ENCODE measurements around the gene DDRGK1.
A peak's percentile ranks its signal among the peaks of the same experiment; 100 is the strongest.
"Not testable (repeated sequence)": the region's sequence is repeated elsewhere in the genome, so short reads cannot be mapped to it uniquely, and the experiment has no call there.

Gene DDRGK1

GRCh38 chr20:3215359-3215917 is 11.0 kb upstream of the DDRGK1 start:
- not testable (repeated sequence) for DNase-seq (ENCODE audit: low read depth in 2 of 2)

- no peak for DNase-seq (ENCODE audit: low read depth in 2 of 2)
Observed at GRCh38 chr20:3213226-3213625, 8.7 kb upstream of the DDRGK1 start.

- DNase-seq (ENCODE audit: low read depth in 2 of 2) = no peak
Observed at GRCh38 chr20:3210346-3210745, 5.9 kb upstream of the DDRGK1 start.

GRCh38 chr20:3209946-3210317 is 5.5 kb upstream of the DDRGK1 start:
- no peak for DNase-seq (ENCODE audit: low read depth in 2 of 2)

- peak; percentile 39 to 52 for DNase-seq (ENCODE audit: low read depth in 2 of 2)
Observed at GRCh38 chr20:3209257-3209945, 4.9 kb upstream of the DDRGK1 start, which contains the start of gene ITPA. TSS of gene ITPA (plus strand) at chr20:3209498. CDS start at chr20:3209552, 54 bp downstream.

- DNase-seq (ENCODE audit: low read depth in 2 of 2) = no peak
Observed at GRCh38 chr20:3208786-3209256, 4.3 kb upstream of the DDRGK1 start.

- no peak for DNase-seq (ENCODE audit: low read depth in 2 of 2)
Observed at GRCh38 chr20:3203315-3204123, 963 bp downstream of the DDRGK1 start.

GRCh38 chr20:3202965-3203314 is 1.5 kb downstream of the DDRGK1 start:
- no peak for DNase-seq (ENCODE audit: low read depth in 2 of 2)

GRCh38 chr20:3199976-3200755 is 4.3 kb downstream of the DDRGK1 start:
- no peak for DNase-seq (ENCODE audit: low read depth in 2 of 2)

GRCh38 chr20:3199206-3199605 is 5.3 kb downstream of the DDRGK1 start:
- no peak for DNase-seq (ENCODE audit: low read depth in 2 of 2)

GRCh38 chr20:3195590-3196237 is 8.8 kb downstream of the DDRGK1 start:
- no peak for DNase-seq (ENCODE audit: low read depth in 2 of 2)

- no peak for DNase-seq (ENCODE audit: low read depth in 2 of 2)
Observed at GRCh38 chr20:3194617-3195280, 9.7 kb downstream of the DDRGK1 start.

GRCh38 chr20:3193806-3194616 is 10.5 kb downstream of the DDRGK1 start:
- no peak for DNase-seq (ENCODE audit: low read depth in 2 of 2)

- no peak for DNase-seq (ENCODE audit: low read depth in 2 of 2)
Observed at GRCh38 chr20:3192226-3193015, 12.1 kb downstream of the DDRGK1 start.

GRCh38 chr20:3190681-3191111 is 13.8 kb downstream of the DDRGK1 start:
- DNase-seq (ENCODE audit: low read depth in 2 of 2) = no peak

GRCh38 chr20:3189561-3190131 is 14.8 kb downstream of the DDRGK1 start:
- no peak for DNase-seq (ENCODE audit: low read depth in 2 of 2)

- DNase-seq (ENCODE audit: low read depth in 2 of 2) = no peak
Observed at GRCh38 chr20:3188823-3189413, 15.6 kb downstream of the DDRGK1 start.

- DNase-seq (ENCODE audit: low read depth in 2 of 2) = not testable (repeated sequence)
Observed at GRCh38 chr20:3187861-3188260, 16.6 kb downstream of the DDRGK1 start.

Measured in activated CD4-positive, alpha-beta T cell treated with anti-CD3 and anti-CD28 coated beads for 24 hours (primary cell).